ENCODE measurements around the gene TBX4.
"Not testable (repeated sequence)": the region's sequence is repeated elsewhere in the genome, so short reads cannot be mapped to it uniquely, and the experiment has no call there.

Gene TBX4

DNA sequence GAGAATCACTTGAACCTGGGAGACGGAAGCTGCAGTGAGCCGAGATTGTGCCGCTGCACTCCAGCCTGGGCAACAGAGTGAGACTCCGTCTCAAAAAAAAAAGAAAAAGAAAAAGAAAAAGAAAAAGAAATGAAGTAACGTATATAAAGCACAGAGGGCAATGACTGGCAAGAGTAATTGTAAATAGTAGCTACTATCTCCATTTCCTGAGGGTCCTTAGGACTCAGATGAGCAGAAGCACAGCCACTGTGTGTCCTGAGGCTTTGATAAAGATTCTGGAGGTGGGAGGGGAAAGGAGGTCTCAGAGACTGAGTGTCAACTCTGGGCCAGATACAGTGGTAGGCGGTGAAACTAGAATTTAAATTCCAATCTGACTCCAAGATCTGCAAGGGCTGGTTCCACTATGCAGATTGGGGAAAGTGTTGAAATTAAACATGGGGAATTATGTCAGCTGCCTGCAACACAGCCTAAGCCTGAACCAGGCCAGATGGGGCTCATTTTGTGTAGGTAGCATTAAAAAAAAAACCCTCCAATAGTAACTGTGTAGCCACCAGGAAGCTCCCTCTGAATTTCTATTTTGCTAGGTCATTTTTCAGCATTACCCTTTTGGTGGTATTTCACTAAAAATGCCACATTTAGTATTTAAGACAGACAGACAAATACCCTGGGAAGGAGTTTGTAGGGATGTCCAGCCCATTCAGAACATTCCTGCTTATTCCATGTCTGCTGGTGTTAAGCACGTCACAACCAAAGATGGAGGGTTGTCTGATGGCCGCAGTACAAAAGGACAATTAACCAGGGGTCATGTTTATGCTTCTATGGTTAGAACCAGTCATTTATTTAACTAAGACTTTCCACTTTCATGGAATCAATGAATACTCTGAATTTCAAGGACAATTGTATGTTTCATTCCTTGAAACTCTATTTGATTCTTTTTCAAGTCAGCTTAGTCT lies 46.1 kb downstream of the TBX4 start:
- no peak for DNase-seq (ENCODE audit: low spot score)

- no peak for DNase-seq (ENCODE audit: low spot score)
These were observed 47.4 kb downstream of the TBX4 start for GRCh38 chr17:61499632-61500031.

- DNase-seq (ENCODE audit: low spot score) = no peak
These were observed 48.1 kb downstream of the TBX4 start for GRCh38 chr17:61500287-61500686.

GRCh38 chr17:61502292-61502691 lies 50.1 kb downstream of the TBX4 start:
- no peak for DNase-seq (ENCODE audit: low spot score)

- DNase-seq (ENCODE audit: low spot score) = no peak
These were observed 51.7 kb downstream of the TBX4 start for GRCh38 chr17:61503961-61504360.

- peak; percentile 79 for DNase-seq (ENCODE audit: low spot score)
These were observed 52.5 kb downstream of the TBX4 start for GRCh38 chr17:61504697-61505096.

DNA sequence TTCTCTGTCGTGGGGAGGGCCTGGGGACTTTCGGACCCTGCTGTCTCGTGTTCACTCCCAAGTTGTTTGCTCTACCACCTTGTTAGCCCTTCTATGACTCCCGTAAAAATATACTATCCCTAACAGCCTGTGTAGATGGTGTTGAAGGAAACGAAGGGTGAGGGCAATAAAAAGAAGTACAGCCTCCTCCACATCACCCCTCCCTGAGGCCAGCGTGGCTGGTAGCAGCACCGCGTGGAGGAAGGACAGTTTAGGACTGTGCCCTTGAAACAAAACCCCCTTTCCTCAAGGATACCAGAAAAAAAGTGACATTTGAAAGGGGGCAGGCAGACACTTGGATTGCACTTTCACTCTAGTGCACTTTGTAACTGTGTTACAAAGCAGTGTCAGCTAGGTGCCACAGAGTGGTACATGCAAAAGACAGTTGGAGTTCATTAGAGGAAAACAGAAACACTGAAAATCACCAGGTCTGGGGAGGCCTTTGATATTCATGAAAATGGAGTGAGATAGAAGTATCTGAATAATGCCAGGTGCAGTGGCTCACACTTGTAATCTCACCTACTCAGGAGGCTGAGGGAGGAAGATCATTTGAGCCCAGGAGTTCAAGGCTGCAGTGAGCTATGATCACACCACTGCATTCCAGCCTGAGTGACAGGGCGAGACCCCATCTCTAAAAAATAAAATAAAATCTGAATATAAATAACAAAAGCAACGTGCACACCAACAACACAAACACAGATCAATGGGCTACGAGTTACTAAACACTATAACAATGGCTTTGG lies 53.8 kb downstream of the TBX4 start:
- DNase-seq (ENCODE audit: low spot score) = no peak

- no peak for DNase-seq (ENCODE audit: low spot score)
These were observed 55.3 kb downstream of the TBX4 start for GRCh38 chr17:61507383-61508066.

DNA sequence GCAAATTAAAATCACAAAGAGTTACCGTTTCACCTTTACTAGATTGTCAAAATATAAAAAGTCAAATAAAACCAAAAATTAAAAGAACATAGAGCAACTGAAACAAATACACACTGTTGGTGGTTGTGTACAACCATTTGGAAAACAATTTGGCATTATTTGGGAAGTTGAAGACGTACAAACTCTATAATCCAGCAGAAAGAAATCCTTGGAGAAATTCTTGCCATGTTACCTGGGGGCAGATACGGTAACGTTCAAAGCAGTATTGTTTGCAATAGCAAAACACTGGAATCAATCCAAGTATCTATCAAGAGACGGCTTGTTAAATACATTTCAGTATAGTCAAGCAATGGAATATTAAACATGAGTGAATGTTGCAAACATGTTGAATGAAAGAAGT lies 56.7 kb downstream of the TBX4 start:
- no peak for DNase-seq (ENCODE audit: low spot score)

DNA sequence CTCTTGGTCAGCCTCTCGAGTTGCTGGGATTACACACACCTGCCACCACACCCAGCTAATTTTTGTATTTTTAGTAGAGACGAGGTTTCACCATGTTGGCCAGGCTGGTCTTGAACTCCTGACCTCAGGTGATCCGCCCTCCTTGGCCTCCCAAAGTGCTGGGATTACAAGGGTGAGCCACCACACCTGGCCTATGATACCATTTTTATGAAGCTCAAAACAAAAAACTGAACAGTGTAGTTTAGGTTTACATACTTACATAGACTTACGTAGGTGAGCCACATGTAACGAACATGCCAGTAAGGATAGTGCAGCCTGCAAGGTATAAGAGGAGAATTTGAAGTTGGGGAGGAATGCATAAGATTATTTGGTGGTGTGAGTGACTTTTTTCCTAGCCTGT lies 57.2 kb downstream of the TBX4 start:
- DNase-seq (ENCODE audit: low spot score) = not testable (repeated sequence)

DNA sequence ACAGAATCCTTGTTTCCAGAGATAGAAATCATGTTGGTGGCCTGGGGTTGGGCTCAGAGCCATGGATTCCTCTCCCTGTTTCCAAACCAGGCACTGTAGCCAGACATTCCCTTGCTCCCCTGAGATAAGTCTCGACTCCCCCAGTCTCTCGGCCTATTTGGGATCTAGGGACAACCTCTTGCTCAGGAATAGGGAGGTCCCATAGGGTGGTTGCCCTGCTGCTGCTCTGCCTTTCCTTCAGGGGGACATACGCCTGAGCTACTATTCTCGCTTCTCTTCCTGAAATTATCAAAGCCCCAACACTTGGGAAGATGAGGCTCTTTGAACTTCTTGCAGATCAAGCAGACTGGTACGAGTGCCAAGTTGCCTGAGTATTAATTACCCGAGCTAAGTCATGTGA lies 58.0 kb downstream of the TBX4 start:
- no peak for DNase-seq (ENCODE audit: low spot score)

DNA sequence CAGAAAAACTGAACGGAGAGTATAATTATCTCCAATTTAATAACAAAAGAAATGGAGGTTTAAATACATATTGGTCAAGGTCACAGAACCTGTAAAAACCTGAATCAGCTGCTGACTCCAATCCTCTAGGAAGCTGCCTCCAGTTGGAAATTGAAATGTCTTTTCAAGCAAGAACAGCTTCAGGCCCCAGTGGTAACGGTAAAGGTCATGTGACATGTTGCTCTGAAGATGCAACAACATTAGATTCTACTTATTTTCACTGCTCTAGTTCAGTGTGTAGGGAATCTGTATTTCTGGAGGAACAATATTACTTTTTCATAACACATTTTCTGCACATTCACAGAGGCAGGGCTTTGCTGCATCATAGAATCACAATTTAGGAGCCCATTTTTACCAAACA lies 58.8 kb downstream of the TBX4 start:
- no peak for DNase-seq (ENCODE audit: low spot score)

DNA sequence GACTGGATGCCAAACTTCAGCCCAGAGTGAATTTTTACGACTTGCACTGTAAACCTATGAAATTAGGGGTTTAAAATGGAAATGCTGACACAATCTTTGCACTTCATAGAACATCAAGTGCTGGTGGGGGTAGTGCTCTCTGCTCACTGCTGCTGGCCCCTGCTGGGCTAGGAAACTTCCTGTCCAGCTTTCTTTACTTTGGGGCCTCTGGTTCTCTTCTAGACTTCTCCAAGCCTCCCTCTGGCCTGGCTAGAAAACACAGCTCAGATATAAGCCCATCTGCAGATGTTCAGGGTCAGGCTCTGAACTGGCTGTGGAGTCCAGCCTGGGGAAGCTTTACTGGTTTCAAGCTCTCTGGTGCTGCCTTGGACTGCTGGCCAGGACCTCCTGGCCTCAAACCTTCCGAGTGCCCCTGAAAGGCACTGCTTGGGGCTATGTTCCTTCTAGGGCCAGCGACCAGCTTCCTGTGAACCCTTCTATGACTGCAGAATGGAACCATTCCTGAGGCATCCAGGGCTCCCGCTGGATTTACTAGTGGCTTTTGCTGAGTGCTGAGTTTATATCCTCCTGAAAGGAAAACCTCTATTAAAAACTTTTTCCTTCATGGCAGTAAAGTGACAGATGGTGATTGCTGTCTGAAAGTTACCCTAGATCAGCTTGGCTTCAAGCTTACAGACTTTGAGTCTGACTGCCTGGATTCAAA lies 59.4 kb downstream of the TBX4 start:
- DNase-seq (ENCODE audit: low spot score) = no peak

GRCh38 chr17:61514491-61514890 lies 62.3 kb downstream of the TBX4 start:
- DNase-seq (ENCODE audit: low spot score) = no peak

DNA sequence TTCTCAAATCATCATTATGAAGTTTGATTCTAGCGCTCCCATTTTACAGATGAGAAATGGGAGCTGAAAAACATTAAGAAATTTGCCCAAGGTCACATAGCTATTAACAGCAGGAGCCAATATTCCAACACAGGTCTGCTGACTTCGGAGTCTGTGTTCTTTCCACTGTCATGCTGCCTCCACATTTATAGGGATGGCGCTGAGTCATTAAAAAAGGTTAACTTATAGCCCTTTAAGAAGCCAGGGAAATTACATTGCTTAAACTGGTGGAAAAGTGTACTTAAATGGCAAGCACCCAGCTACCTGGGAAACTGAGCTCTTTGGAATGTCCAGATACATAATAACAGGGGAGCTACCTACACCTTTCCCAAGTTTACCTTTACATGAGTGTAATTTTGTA lies 65.0 kb downstream of the TBX4 start:
- DNase-seq (ENCODE audit: low spot score) = no peak

DNA sequence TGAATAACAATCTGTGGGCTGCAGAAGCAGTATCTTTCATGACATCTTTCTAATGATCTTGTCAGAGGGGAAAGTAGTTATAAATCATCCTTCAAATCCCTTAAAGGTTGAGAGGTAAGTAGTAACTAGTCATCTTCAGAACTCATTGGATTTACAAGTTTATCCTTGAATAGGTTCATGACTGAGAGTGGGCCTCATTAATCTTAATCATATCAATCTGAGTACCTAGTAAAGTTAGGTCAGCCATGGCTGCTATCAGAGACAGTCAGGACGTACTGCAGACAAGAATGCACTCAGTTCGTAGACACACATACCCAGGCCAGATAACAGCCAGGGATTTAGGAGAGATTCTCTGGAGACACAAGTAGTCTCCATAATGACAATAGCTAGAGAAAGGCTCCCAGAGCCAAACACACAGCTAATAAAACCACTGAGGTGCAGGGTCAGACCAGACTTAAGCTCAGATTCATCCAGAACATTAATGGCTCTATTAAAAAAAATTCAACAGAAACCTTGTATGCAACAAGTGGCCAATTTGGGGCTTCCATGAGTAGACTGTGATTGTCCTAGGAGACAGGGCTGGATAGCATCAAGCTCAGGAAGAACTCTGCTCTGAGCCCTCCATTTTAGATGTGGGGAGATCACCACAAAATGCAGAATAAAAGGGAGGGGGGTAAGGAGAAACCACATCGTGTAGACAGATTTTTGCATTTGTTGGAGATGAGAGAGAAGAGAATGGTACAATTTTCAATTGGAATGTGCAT lies 65.8 kb downstream of the TBX4 start:
- DNase-seq (ENCODE audit: low spot score) = no peak

DNA sequence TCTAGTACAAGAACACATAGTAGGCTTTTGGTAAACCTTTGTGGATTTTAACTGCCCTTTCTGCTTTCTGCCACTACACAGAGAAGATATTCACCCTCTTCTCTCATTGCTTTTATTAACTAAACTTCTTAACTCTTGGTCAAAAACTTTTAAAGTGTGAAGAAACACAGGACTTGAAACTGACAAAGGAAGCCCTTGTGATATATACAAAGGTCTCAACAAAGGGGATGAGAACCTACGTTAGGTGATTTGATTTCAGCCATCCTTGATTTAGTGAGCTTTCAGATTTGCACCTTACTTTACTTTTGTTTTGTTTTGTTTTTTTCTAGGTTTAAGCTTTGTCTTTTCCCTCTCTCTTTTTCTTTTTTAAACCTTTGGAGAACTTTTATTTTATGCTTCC lies 66.9 kb downstream of the TBX4 start:
- DNase-seq (ENCODE audit: low spot score) = no peak

DNA sequence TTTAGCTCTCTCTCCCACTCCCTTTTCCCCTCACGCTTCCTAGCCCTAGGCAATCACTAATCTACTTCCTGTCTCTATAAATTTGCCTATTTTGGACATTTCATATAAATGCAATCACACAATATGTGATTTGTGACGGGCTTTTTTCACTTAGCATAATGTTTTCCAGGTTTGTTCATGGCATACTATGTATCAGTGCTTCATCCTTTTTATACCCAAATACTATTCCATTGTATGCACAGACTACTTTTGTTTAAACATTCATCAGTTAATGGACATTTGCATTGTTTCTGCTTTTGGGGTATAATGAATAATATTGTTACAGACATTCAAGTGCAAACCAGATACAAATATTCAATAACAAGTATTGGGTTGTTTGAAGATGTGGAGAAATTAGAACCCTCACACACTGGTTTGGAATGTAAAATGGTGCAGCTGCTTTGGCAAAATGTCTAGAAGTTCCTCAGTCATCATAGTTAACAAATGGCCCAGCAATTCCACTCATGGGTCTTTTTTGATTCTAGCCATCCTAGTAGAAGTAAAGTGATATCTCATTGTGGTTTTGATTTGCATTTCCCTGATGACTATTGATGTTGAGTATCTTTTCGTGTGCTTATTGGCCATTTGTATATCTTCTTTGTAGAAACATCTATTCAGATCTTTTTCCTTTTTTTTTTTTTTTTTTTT lies 67.7 kb downstream of the TBX4 start:
- no peak for DNase-seq (ENCODE audit: low spot score)

DNA sequence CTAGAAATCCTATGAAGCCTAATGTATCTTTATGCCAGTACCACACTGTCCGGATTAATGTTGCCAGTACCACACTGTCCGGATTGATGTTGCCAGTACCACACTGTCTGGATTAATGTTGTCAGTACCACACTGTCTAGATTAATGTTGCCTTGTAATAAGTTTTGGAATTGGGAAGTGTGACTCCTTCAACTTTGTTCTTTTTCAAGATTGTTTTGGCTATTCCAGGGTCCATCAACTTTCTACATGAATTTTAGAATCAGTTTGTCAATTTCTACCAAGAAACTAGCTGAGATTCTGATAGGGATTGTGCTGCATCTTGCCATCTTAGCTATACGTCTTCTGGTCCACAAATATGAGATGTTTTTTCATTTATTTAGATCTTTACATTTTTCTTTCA lies 68.7 kb downstream of the TBX4 start:
- DNase-seq (ENCODE audit: low spot score) = no peak

DNA sequence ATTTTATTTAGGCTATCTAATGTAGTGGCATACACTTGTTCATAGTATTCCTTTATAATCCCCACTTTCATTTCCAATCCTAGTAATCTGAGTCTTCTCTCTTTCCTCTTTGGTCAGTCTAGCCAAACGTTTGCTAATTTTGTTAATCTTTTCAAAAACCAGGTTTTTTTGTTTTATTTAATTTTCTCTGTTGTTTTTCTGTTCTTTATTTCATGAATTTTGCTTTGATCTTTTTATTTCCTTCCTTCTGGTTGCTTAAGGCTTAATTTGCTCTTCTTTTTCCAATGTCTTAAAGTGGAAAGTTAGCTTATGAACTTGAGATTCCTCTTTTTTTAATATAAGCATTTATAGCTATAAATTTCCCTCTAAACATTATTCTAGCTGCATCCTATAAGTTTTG lies 69.9 kb downstream of the TBX4 start:
- no peak for DNase-seq (ENCODE audit: low spot score)

DNA sequence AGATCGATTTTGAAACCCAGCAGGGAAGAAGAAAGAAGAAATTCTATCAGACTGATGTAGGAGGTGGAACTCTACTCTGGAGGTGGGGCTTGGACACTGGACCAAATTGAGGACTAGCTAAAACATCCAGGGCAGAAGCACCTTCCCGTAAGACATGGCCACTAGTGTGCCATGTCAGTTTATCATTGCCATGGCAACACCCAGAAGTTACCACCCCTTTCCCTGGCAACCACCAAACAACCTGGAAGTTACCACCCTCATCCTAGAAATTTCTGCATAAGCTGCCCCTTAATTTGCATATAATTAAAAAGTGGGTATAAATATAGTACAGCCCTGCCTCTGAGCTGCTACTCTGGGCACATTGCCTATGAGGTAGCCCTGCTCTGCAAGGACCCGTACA lies 72.1 kb downstream of the TBX4 start:
- DNase-seq (ENCODE audit: low spot score) = no peak

All from AG08396 (cell line).